Superior temporal gyrus (tissue), 1 donor: Measurements from ENCODE around the gene ABCC3.

Experiments
- DNase-seq: peaks from one replicate; pipeline ENCODE4 v3.0.0-alpha.2; 2016; ENCODE audit errors: extremely low spot score

The ABCC3 gene

GRCh38 chr17:50607522-50608175 is 27.0 kb upstream of the ABCC3 start:
- no peak for DNase-seq

GRCh38 chr17:50608700-50609379 is 25.8 kb upstream of the ABCC3 start:
- DNase-seq, result no peak

- no peak for DNase-seq
Observed at GRCh38 chr17:50609380-50610074, 25.2 kb upstream of the ABCC3 start.

- no peak for DNase-seq
Observed at GRCh38 chr17:50611634-50612033, 23.0 kb upstream of the ABCC3 start.

- no peak for DNase-seq
Observed at GRCh38 chr17:50612281-50612680, 22.4 kb upstream of the ABCC3 start.

GRCh38 chr17:50613007-50613992 is 21.4 kb upstream of the ABCC3 start:
- no peak for DNase-seq

- no peak for DNase-seq
Observed at GRCh38 chr17:50614471-50615051, 20.1 kb upstream of the ABCC3 start.

GRCh38 chr17:50615828-50616227 is 18.9 kb upstream of the ABCC3 start:
- no peak for DNase-seq

GRCh38 chr17:50618300-50618699 is 16.4 kb upstream of the ABCC3 start:
- DNase-seq, result no peak

- no peak for DNase-seq
Observed at GRCh38 chr17:50618941-50619340, 15.7 kb upstream of the ABCC3 start.

GRCh38 chr17:50619489-50619888 is 15.2 kb upstream of the ABCC3 start:
- DNase-seq, result no peak

GRCh38 chr17:50620237-50620636 is 14.4 kb upstream of the ABCC3 start:
- DNase-seq, result no peak

- no peak for DNase-seq
Observed at GRCh38 chr17:50620858-50621257, 13.8 kb upstream of the ABCC3 start.

GRCh38 chr17:50621574-50622031 is 13.1 kb upstream of the ABCC3 start:
- peak; percentile 43 for DNase-seq

GRCh38 chr17:50624321-50624934 is 10.3 kb upstream of the ABCC3 start:
- no peak for DNase-seq

- DNase-seq, result no peak
Observed at GRCh38 chr17:50625032-50625871, 9.4 kb upstream of the ABCC3 start.

GRCh38 chr17:50626037-50626574 is 8.6 kb upstream of the ABCC3 start:
- peak; percentile 46 for DNase-seq

- DNase-seq, result no peak
Observed at GRCh38 chr17:50627036-50627781, 7.5 kb upstream of the ABCC3 start.
